Breast epithelium (tissue), 4 donors: ENCODE measurements around the gene ATRNL1. TPM values are rescaled to one million over a fixed set of nuclear protein-coding genes. Genes with fewer than 3 reads are reported as not detected.

Source experiments
- DNase-seq, 2 donors: peaks; one replicate each; pipeline ENCODE4 v3.0.0-alpha.2; 2019; ENCODE audit warnings: low spot score in 2 of 2
- H3K27ac ChIP-seq, 2 donors: fragments of 200-600 bp; sonication (generic) in 1 of 2; one replicate each; pipeline ENCODE4 v1.5.1; 2016 to 2019; ENCODE audit warnings: mild to moderate bottlenecking in 1 of 2
- H3K27me3 ChIP-seq, 2 donors: fragments of 200-600 bp; sonication (generic) in 1 of 2; one replicate each; pipeline versions ENCODE4 v1.5.1 to v1.6.0; 2017 to 2019; ENCODE audit warnings: control low read depth in 1 of 2, mild to moderate bottlenecking in 1 of 2
- H3K36me3 ChIP-seq: fragments of 200-600 bp; one replicate; pipeline ENCODE4 v1.5.1; 2019
- H3K4me1 ChIP-seq, 2 donors: fragments of 200-600 bp; sonication (generic); one replicate each; pipeline ENCODE4 v1.5.1; 2016 to 2019; ENCODE audit warnings: control low read depth in 1 of 2
- H3K4me3 ChIP-seq, 3 donors: fragments of 200-600 bp; sonication (generic); 1 replicate in 2 of 3; 2 replicates in 1 of 3; pipeline ENCODE4 v1.5.1; 2016 to 2019; ENCODE audit warnings: mild to moderate bottlenecking in 3 of 3, moderate library complexity in 2 of 3
- H3K9me3 ChIP-seq, 2 donors: fragments of 200-600 bp; sonication (generic) in 1 of 2; one replicate each; pipeline ENCODE4 v1.5.1; 2016 to 2019; ENCODE audit warnings: control low read depth in 1 of 2
- CTCF ChIP-seq, 3 donors: fragments of 450-650 bp; IDR thresholded peaks; one replicate each; pipeline ENCODE4 v1.5.1; 2016 to 2017; ENCODE audit warnings: antibody characterized with exemption in 3 of 3, mild to moderate bottlenecking in 3 of 3, moderate library complexity in 3 of 3
- POLR2A ChIP-seq: fragments of 450-650 bp; IDR thresholded peaks from one replicate; pipeline ENCODE4 v1.6.1; 2016; ENCODE audit warnings: antibody characterized with exemption, mild to moderate bottlenecking, moderate library complexity
- POLR2AphosphoS5 ChIP-seq, 3 donors: sonication (generic); formaldehyde crosslinking; IDR thresholded peaks; one replicate each; pipeline ENCODE4 v1.6.1; 2017; ENCODE audit warnings: antibody characterized with exemption in 3 of 3
- intact Hi-C: fragments of 100-400 bp; cut with DNase I; formaldehyde crosslinking; loops from one replicate; pipeline ENCODE4 v1.15.1; 2023; ENCODE audit warnings: low total_unique reads
- total RNA-seq, 3 donors: library from RNA; depleted of rRNA; stranded (reverse); fragments of >200 nt; gene quantifications; one replicate each; pipeline ENCODE4 v1.1.0, GENCODE V29; 2016

ATRNL1 gene
- total RNA-seq, 3 donors from 2014 or later = 0.16 to 11.4 (median 2.9) TPM

GRCh38 chr10:115662422-115662821 is 569.3 kb downstream of the ATRNL1 start:
- Histone ChIP-seq H3K9me3 (no peaks in the 10 kb centered on the region), H3K4me3 (no peak overlapping the region), H3K36me3 (no peaks in the 10 kb centered on the region), H3K27ac (no peak overlapping the region), H3K4me1 (no peaks in the 10 kb centered on the region), H3K27me3 (no peaks in the 10 kb centered on the region)
- intact Hi-C loops = no loop called here
- DNase-seq = no peak
- no peak for TF ChIP-seq CTCF (IDR thresholded peaks at IDR 0.05)
- no peak for TF ChIP-seq POLR2A
- no peak for TF ChIP-seq POLR2AphosphoS5 (IDR thresholded peaks at IDR 0.05)

DNA sequence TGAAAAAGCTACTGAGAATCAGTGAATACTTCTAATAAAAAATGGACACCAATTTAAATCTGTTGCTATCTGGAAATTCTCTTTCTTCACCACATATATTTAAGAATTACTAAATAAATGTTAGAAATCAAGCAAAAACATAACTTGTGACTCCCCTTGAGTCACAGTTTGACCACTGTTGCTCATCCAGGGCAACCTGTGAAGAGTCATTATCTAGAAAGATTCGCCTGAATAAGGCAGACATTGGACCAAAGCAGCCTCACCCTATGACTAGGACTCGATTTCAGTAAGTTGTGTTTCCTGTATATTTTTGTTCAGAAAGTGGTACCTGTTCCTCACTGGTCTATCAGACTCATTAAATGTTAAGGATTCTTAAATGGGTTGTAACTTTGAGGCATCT is 572.4 kb downstream of the ATRNL1 start:
- Histone ChIP-seq H3K27me3 (no peaks in the 10 kb centered on the region), H3K4me3 (no peak overlapping the region), H3K27ac (no peak overlapping the region), H3K4me1 (no peaks in the 10 kb centered on the region), H3K36me3 (no peaks in the 10 kb centered on the region), H3K9me3 (no peaks in the 10 kb centered on the region)
- DNase-seq = no peak
- no peak for TF ChIP-seq POLR2A
- no peak for TF ChIP-seq POLR2AphosphoS5 (IDR thresholded peaks at IDR 0.05)
- TF ChIP-seq CTCF (IDR thresholded peaks at IDR 0.05) = no peak
- intact Hi-C loops = no loop called here

- intact Hi-C loops = no loop called here
- Histone ChIP-seq H3K9me3 (no peaks in the 10 kb centered on the region), H3K4me3 (no peak overlapping the region), H3K27me3 (no peaks in the 10 kb centered on the region), H3K36me3 (no peaks in the 10 kb centered on the region), H3K27ac (no peak overlapping the region), H3K4me1 (no peaks in the 10 kb centered on the region)
- TF ChIP-seq CTCF (IDR thresholded peaks at IDR 0.05) = no peak
- no peak for TF ChIP-seq POLR2AphosphoS5 (IDR thresholded peaks at IDR 0.05)
- no peak for TF ChIP-seq POLR2A
- DNase-seq = no peak
These were observed 581.3 kb downstream of the ATRNL1 start for GRCh38 chr10:115674496-115674895.

GRCh38 chr10:115696747-115697146 is 603.6 kb downstream of the ATRNL1 start:
- TF ChIP-seq CTCF (IDR thresholded peaks at IDR 0.05) (no peak), POLR2A (no peak), POLR2AphosphoS5 (IDR thresholded peaks at IDR 0.05) (no peak)
- Histone ChIP-seq H3K27me3 (no peaks in the 10 kb centered on the region), H3K4me1 (no peaks in the 10 kb centered on the region), H3K27ac (no peak overlapping the region), H3K36me3 (no peaks in the 10 kb centered on the region), H3K9me3 (no peaks in the 10 kb centered on the region), H3K4me3 (no peak overlapping the region)
- intact Hi-C loops = no loop called here
- DNase-seq = no peak

GRCh38 chr10:115706026-115706425 is 612.9 kb downstream of the ATRNL1 start:
- TF ChIP-seq CTCF (IDR thresholded peaks at IDR 0.05) (no peak), POLR2A (no peak), POLR2AphosphoS5 (IDR thresholded peaks at IDR 0.05) (no peak)
- H3K36me3 ChIP-seq = peaks cover 3% of the 10 kb centered on the region
- H3K9me3 ChIP-seq = no peaks in the 10 kb centered on the region
- no peaks in the 10 kb centered on the region for H3K4me1 ChIP-seq
- intact Hi-C loops = no loop called here
- no peak for DNase-seq
- H3K27me3 ChIP-seq = no peaks in the 10 kb centered on the region
- no peak overlapping the region for H3K4me3 ChIP-seq
- H3K27ac ChIP-seq = no peak overlapping the region
